ENCODE results near the gene IER2. TPM values are rescaled to one million over a fixed set of nuclear protein-coding genes. Genes with fewer than 3 reads are reported as not detected.

Gene IER2
- total and polyA plus RNA-seq, 9 of the 15 experiments (the other 6 are each of a cell fraction or from before 2014, with no cell fraction given) = 4.5 to 205 (median 23.7) TPM

- TF ChIP-seq MNT (conservative IDR thresholded peaks at IDR 0.05) = peak in 1 of 2 experiments; percentile 54; a peak in 2 of 4 replicates
- TF ChIP-seq ZNF146 (CRISPR knock-in tag; IDR thresholded peaks at IDR 0.05; ENCODE audit: unreplicated experiment) = no peak
- no peak for TF ChIP-seq ID3 (CRISPR knock-in tag; IDR thresholded peaks at IDR 0.05)
- TF ChIP-seq ID3 (tag; IDR thresholded peaks at IDR 0.05) = no peak
- no peak for TF ChIP-seq ZNF398 (CRISPR knock-in tag; IDR thresholded peaks at IDR 0.05)
- no peak for TF ChIP-seq MCM2 (IDR thresholded peaks at IDR 0.05; ENCODE audit: low read depth)
- no peak; the same call in 1 of the 2 replicates for TF ChIP-seq POLR2AphosphoS2 (IDR thresholded peaks at IDR 0.05; ENCODE audit: low read length)
- TF ChIP-seq EP400 (IDR thresholded peaks at IDR 0.05) = no peak; the same call in 1 of the 2 replicates
- TF ChIP-seq LARP7 (IDR thresholded peaks at IDR 0.05) = no peak
- TF ChIP-seq HMGN3 (IDR thresholded peaks at IDR 0.05; ENCODE audit: borderline replicate concordance, extremely low read depth, insufficient read length, low read depth, low read length) = no peak
- no peak for TF ChIP-seq ZNF232 (CRISPR knock-in tag; IDR thresholded peaks at IDR 0.05)
- no peak for TF ChIP-seq TBP (optimal IDR thresholded peaks at IDR 0.05; ENCODE audit: low read depth, low read length)
- no peak for TF ChIP-seq ZKSCAN3 (CRISPR knock-in tag; IDR thresholded peaks at IDR 0.05)
- TF ChIP-seq FUS (optimal IDR thresholded peaks at IDR 0.05; ENCODE audit: low read depth, low read length) = no peak
- no peak for TF ChIP-seq SREBF1 (IDR thresholded peaks at IDR 0.05; ENCODE audit: borderline replicate concordance, low read depth, low read length)
- no peak for TF ChIP-seq CBX5 (IDR thresholded peaks at IDR 0.05; ENCODE audit: borderline replicate concordance, low read depth)
- TF ChIP-seq SREBF2 (CRISPR knock-in tag; IDR thresholded peaks at IDR 0.05) = no peak
- TF ChIP-seq CTCFL (IDR thresholded peaks at IDR 0.05; ENCODE audit: borderline replicate concordance, insufficient read depth, low read depth, low read length, poor library complexity, severe bottlenecking) = no peak
- TF ChIP-seq ZBTB9 (CRISPR knock-in tag; IDR thresholded peaks at IDR 0.05) = no peak
- 0 out of 2 replicates have a peak, but pooled peaks have one; percentile 1 for TF ChIP-seq GABPA (tag; conservative IDR thresholded peaks at IDR 0.05; ENCODE audit: low read depth)
Measured at GRCh38 chr19:13118424-13119193, 31.6 kb upstream of the IER2 start (continued).
